ENCODE results near the gene JAM2. TPM values are rescaled to one million over a fixed set of nuclear protein-coding genes. Genes with fewer than 3 reads are reported as not detected.
"Not testable (repeated sequence)": the region's sequence is repeated elsewhere in the genome, so short reads cannot be mapped to it uniquely, and the experiment has no call there.

The JAM2 gene
- total RNA-seq, 4 donors from 2014 or later, result 24.9 to 59.5 (median 38.2) TPM

- no peaks in the 10 kb centered on the region for H3K9me3 ChIP-seq
- TF ChIP-seq EP300 (IDR thresholded peaks at IDR 0.05) (no peak), CTCF (IDR thresholded peaks at IDR 0.05) (no peak), POLR2A (IDR thresholded peaks at IDR 0.05) (no peak), POLR2AphosphoS5 (IDR thresholded peaks at IDR 0.05) (no peak)
- H3K36me3 ChIP-seq, result no peaks in the 10 kb centered on the region
- H3K4me3 ChIP-seq, result no peak overlapping the region
- WGBS, 2 donors (ENCODE audit: low coverage in 1 of 2), result 100% methylated on average over 1 of the region's 1 CpG
- no peaks in the 10 kb centered on the region for H3K27me3 ChIP-seq
- H3K4me1 ChIP-seq, result no peaks in the 10 kb centered on the region
- no peak overlapping the region for H3K27ac ChIP-seq
- no peak for ATAC-seq
These were observed 24.6 kb upstream of the JAM2 start for GRCh38 chr21:25614441-25614840.

- TF ChIP-seq EP300 (IDR thresholded peaks at IDR 0.05) (no peak), CTCF (IDR thresholded peaks at IDR 0.05) (no peak), POLR2A (IDR thresholded peaks at IDR 0.05) (no peak), POLR2AphosphoS5 (IDR thresholded peaks at IDR 0.05) (no peak)
These were observed 23.2 kb upstream of the JAM2 start for GRCh38 chr21:25615880-25616279.

GRCh38 chr21:25619198-25619597, 19.9 kb upstream of the JAM2 start:
- no peak overlapping the region for H3K27ac ChIP-seq
- no peak for TF ChIP-seq POLR2A (IDR thresholded peaks at IDR 0.05)
- no peak for TF ChIP-seq EP300 (IDR thresholded peaks at IDR 0.05)
- no peak for TF ChIP-seq CTCF (IDR thresholded peaks at IDR 0.05)
- no peaks in the 10 kb centered on the region for H3K36me3 ChIP-seq
- H3K9me3 ChIP-seq, result no peaks in the 10 kb centered on the region
- H3K4me1 ChIP-seq, result no peaks in the 10 kb centered on the region
- no peak overlapping the region for H3K4me3 ChIP-seq
- WGBS, 2 donors (ENCODE audit: low coverage in 1 of 2), result 83 to 91% methylated on average over 1 to 2 of the region's 2 CpGs
- no peak for ATAC-seq
- H3K27me3 ChIP-seq, result no peaks in the 10 kb centered on the region

More at GRCh38 chr21:25615880-25616279, 23.2 kb upstream of the JAM2 start:
- WGBS, 2 donors (ENCODE audit: low coverage in 1 of 2), result 59 to 60% methylated on average over 3 of the region's 3 CpGs
- no peak for ATAC-seq
- no peaks in the 10 kb centered on the region for H3K36me3 ChIP-seq
- H3K4me3 ChIP-seq, result no peak overlapping the region
- H3K27ac ChIP-seq, result no peak overlapping the region
- H3K27me3 ChIP-seq, result no peaks in the 10 kb centered on the region
- no peaks in the 10 kb centered on the region for H3K4me1 ChIP-seq
- H3K9me3 ChIP-seq, result no peaks in the 10 kb centered on the region

- H3K36me3 ChIP-seq, result no peaks in the 10 kb centered on the region
- H3K4me1 ChIP-seq, result peaks cover 0 to 10% (median 0%) of the 10 kb centered on the region in 3 donors
- no peak for ATAC-seq
- H3K27ac ChIP-seq, result no peak overlapping the region
- TF ChIP-seq CTCF (IDR thresholded peaks at IDR 0.05) (no peak), EP300 (IDR thresholded peaks at IDR 0.05) (no peak), POLR2AphosphoS5 (IDR thresholded peaks at IDR 0.05) (no peak), POLR2A (IDR thresholded peaks at IDR 0.05) (no peak)
- H3K4me3 ChIP-seq, result no peak overlapping the region
- 80 to 90% methylated on average over 2 to 4 of the region's 4 CpGs for WGBS, 2 donors (ENCODE audit: low coverage in 1 of 2)
- no peaks in the 10 kb centered on the region for H3K9me3 ChIP-seq
- H3K27me3 ChIP-seq, result no peaks in the 10 kb centered on the region
These were observed 14.5 kb upstream of the JAM2 start for GRCh38 chr21:25624511-25624910.

GRCh38 chr21:25625036-25625435, 14.0 kb upstream of the JAM2 start:
- TF ChIP-seq EP300 (IDR thresholded peaks at IDR 0.05), result no peak
- no peak for TF ChIP-seq CTCF (IDR thresholded peaks at IDR 0.05)
- TF ChIP-seq POLR2A (IDR thresholded peaks at IDR 0.05), result no peak
- no peak overlapping the region for H3K4me3 ChIP-seq
- no peak for ATAC-seq
- H3K36me3 ChIP-seq, result no peaks in the 10 kb centered on the region
- peaks cover 0 to 10% (median 0%) of the 10 kb centered on the region in 3 donors for H3K4me1 ChIP-seq
- H3K9me3 ChIP-seq, result no peaks in the 10 kb centered on the region
- WGBS, 2 donors (ENCODE audit: low coverage in 1 of 2), result 78 to 85% methylated on average over 1 of the region's 1 CpG
- H3K27me3 ChIP-seq, result no peaks in the 10 kb centered on the region
- no peak overlapping the region for H3K27ac ChIP-seq

GRCh38 chr21:25625776-25626555, 13.1 kb upstream of the JAM2 start:
- not testable (repeated sequence) for ATAC-seq
- WGBS, 2 donors (ENCODE audit: low coverage in 1 of 2), result 91 to 98% methylated on average over 5 to 8 of the region's 11 CpGs
- H3K27ac ChIP-seq, result peak overlapping the region in 1 of 4 donors; percentile 39

More at GRCh38 chr21:25625776-25626555, 13.1 kb upstream of the JAM2 start:
- not testable (repeated sequence) for H3K36me3 ChIP-seq, H3K4me1 ChIP-seq, H3K4me3 ChIP-seq, H3K9me3 ChIP-seq, H3K27me3 ChIP-seq

Measured in gastroesophageal sphincter (tissue), 4 donors.